ENCODE data around the gene PPP2R2D.

GRCh38 chr10:131853610-131853964 is 47.2 kb upstream of the PPP2R2D start:
- TF ChIP-seq CTCF (IDR thresholded peaks at IDR 0.05; ENCODE audit: poor library complexity) (no peak), EZH2 (IDR thresholded peaks at IDR 0.05; ENCODE audit: borderline replicate concordance) (no peak)

Measured in hepatocyte (in vitro differentiated cells).